GM18870 (cell line): Measurements from ENCODE around the gene TMEM132D.

Source experiments
- ATAC-seq: cut with Tn5 transposase; IDR thresholded peaks from one replicate; pipeline ENCODE4 v1.9.1; 2021; ENCODE audit warnings: moderate library complexity; ENCODE audit not compliant: unreplicated experiment

TMEM132D gene

DNA sequence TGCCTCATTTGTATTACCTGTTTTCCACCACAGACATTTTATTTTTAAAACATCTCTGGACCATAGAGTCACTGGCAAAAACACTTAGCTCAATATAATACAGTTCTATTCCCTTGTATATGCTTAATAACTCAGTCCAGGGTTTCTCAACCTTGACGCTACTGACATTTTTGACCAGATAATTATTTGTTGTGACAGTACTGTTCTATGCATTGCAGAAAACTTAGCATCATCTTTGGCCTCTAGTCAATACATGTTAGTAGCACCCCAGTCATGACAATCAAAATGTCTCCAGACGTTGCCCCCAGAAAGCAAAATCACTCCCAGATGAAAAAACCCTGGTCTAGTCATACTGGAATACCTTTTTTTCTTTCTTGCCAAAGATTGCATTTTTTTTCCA is 174.7 kb downstream of the TMEM132D start:
- ATAC-seq = no peak

GRCh38 chr12:129727100-129727499 is 176.7 kb downstream of the TMEM132D start:
- no peak for ATAC-seq

DNA sequence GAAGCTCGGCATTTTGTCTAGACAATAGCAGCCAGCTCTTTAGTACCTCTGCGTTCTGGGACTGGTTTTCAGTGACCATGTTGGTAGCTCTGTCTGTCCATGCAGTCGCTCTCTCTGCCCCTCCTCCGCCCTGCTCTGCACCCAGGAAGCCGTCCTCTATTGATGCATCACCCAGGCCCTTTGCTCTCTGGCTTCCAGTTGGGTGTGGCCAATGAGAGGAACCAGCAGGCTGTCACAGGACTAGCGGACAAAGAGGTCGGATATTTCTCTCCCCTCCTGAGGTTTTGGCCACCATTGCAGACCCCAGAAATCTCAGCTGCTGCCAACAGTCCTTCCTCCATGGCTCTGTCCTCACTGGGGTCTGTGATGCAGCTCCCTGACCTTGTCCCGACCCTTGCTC is 180.6 kb downstream of the TMEM132D start:
- no peak for ATAC-seq

- ATAC-seq = no peak
Measured at GRCh38 chr12:129720618-129721017, 183.2 kb downstream of the TMEM132D start.

DNA sequence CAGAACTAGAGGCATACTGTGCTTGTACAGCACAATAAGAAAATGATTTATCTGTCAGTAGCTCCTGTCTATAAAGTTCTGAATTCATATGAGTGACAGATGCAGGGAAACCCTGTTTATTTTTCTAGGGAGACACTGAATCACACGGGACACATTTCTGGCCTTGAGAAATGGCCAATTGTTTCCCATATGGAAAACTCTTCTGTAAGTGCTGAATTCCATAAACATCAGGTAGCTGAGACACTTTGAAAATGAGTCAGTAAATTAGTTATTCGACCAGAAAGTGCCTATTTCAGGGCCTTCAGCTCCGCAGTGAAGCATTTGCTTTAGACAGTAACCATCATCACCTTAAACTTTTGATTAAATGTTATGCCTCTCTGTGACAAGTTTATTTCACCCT is 184.4 kb downstream of the TMEM132D start:
- no peak for ATAC-seq

- no peak for ATAC-seq
Measured at GRCh38 chr12:129717438-129717837, 186.4 kb downstream of the TMEM132D start.

DNA sequence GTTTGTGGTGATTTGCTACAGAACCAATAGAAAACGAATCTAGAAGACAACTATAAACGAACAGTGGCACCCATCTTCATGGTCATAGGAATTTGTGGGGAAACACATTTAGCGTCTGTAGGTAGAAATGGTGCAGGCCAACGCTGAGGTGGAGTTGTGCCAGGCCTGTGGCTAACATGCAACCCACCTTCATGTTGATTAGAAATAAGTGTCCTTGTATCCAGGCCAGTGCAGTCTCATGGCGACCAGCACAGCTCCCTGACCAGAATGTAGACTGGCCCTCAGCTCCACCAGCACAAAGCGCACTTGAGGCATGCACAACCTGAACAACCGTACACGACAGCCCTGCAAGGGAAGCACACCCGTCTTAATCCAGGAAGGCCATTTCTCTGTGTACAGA is 187.0 kb downstream of the TMEM132D start:
- ATAC-seq = no peak

GRCh38 chr12:129706716-129707115 is 197.1 kb downstream of the TMEM132D start:
- ATAC-seq = no peak

DNA sequence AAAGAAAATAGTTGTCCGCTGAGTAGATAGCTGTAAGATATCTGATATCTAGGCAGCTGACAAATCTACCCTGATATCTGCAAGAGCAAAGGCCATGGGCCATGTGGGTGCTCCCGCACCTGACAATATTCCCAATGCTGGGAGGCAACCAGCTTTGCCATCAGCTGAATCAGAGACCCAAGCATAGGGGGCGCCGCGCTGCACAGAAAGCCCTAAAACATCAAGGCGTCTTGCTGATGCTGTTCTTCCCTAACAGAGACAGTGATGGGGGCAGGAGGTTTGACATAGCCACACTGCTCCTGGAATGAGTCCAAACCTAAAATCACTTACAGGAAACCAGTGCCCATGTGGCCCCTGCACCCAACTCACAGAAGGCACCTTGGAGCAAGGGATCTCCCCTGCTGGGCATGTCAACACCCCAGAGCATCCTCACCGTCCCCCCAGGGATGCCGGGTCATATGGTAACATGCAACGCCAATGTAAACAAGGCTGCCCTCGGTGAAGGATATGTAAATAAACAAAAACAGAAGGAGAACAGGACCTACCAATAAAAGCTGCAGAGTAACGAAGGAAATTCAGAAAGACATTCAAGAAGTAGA is 199.5 kb downstream of the TMEM132D start:
- no peak for ATAC-seq

- no peak for ATAC-seq
Measured at GRCh38 chr12:129701631-129702101, 202.2 kb downstream of the TMEM132D start.

- ATAC-seq = no peak
Measured at GRCh38 chr12:129700036-129700435, 203.8 kb downstream of the TMEM132D start.

- no peak for ATAC-seq
Measured at GRCh38 chr12:129696926-129697325, 206.9 kb downstream of the TMEM132D start.

GRCh38 chr12:129696405-129696804 is 207.4 kb downstream of the TMEM132D start:
- ATAC-seq = no peak

- no peak for ATAC-seq
Measured at GRCh38 chr12:129693731-129694130, 210.1 kb downstream of the TMEM132D start.

DNA sequence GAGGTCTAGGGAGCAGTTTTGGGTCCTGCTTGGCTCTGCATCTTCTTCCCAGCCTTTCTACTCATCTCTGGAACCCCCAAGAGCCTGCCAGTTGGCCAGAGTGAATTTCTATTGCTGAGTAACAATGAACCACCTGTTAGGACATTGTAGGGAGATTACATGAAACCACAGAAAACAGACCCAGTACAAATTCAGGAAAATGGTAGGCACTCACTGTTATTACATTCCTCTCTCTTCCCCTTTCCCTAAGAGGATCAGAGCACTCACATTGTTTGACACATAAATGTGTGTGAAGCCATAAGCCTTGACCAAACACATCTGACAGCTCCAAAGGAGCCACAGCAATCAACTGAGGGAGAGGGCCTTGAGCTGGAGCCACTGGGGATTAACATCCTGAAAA is 216.1 kb downstream of the TMEM132D start:
- ATAC-seq = no peak

DNA sequence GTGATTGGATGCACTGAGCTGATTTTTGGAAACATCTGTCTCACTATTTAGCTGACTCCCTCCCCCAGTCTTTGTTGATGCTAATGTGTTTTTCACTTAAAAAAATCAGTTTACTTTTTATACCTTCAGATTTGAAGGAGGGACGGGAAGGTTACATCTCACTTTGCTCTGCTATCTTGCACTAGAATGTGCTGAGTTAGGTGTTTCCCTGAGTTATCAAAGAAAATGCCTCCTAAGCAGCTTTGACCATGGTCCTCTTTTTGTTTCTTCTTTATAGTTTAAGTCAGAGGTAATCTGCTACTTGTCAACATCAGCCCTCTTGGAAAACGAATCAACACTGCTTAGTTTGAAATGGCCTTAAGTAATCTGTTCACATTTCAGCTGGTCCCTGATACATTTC is 222.0 kb downstream of the TMEM132D start:
- no peak for ATAC-seq

DNA sequence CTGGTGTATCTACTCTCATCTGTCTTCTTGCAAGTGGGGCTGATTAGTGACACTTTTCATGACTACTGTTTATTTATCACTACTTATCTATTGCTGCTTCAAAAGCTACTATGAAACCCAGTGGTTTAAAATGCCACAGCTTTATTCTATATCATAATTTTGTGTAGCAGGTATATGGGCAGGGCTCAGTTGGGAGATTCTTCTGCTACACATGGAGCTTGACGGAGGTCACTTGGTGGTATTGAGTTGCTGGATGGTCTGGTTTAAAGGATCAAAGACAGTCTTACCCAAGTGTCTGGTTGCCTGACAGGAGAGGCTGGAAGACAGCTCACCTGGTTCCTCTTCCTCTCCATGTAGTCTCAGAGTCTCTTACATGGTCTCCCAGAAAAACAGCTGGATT is 222.7 kb downstream of the TMEM132D start:
- no peak for ATAC-seq

DNA sequence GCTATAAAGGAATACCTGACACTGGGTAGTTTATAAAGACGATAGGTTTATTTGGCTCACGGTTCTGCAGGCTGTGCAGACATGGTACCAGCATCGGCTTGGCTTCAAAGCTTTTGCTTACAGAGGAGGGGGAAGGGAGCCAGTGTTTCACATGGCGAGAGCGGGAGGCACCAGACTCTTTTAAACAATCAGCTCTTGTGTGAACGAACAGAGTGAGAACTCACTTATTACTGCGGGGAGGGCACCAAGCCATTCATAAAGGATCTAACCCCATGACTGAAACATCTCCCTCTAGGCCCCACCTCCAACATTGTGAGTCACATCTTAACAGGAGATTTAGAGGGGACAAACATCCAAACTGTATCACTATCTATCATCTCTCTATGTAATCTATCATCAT is 227.4 kb downstream of the TMEM132D start:
- no peak for ATAC-seq

- no peak for ATAC-seq
Measured at GRCh38 chr12:129675947-129676346, 227.9 kb downstream of the TMEM132D start.

DNA sequence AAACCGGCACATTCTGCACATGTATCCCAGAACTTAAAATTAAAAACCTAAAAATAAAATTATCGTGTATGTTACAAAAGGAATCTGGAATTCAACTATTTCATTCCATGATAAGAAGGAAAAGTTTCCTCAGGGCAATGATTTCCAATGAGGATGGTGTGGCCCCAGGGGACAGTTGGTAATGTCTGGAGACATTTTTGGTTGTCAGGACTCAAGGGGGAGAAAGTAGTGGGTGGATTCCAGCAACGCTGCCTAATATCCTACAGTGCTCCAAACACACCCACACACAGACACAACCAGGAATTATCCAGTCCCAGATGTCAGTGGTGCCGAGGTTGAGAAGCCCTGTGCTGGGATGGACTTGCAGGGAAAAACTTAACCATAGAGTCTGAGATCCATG is 228.3 kb downstream of the TMEM132D start:
- ATAC-seq = no peak

DNA sequence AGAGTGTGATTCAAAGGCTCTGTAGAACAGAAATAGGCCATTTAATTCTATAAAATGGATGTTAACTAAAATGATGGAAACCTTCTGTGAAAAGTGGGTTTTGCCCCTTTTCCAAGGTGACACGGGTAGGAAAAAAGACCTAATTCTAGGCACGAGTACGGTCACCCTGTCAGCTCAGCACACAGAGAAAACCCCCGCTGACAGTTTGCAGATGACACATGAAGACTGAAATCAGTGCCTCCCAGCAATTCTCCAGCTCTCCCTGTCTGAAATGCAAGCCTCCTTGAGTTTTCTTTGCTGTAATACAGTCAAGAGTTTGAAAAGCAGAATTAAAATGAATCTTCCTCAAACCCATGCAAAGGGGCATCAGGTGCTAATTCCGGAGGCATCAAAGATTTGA is 230.0 kb downstream of the TMEM132D start:
- no peak for ATAC-seq

- no peak for ATAC-seq
Measured at GRCh38 chr12:129672110-129672509, 231.7 kb downstream of the TMEM132D start.

- ATAC-seq = no peak
Measured at GRCh38 chr12:129670256-129670920, 233.4 kb downstream of the TMEM132D start.
